Measurements from ENCODE around the gene CDH4.

GRCh38 chr20:61958773-61959700 lies 707.0 kb downstream of the CDH4 start:
- TF ChIP-seq REST (IDR thresholded peaks at IDR 0.05; ENCODE audit: low read depth) = no peak
- TF ChIP-seq TAF1 (IDR thresholded peaks at IDR 0.05; ENCODE audit: low read depth) = no peak
- no peak for TF ChIP-seq NFIC (IDR thresholded peaks at IDR 0.05)
- TF ChIP-seq CREB1 (IDR thresholded peaks at IDR 0.05; ENCODE audit: low read depth) = no peak
- TF ChIP-seq EP300 (IDR thresholded peaks at IDR 0.05; ENCODE audit: borderline replicate concordance) = no peak
- no peak for TF ChIP-seq EGR1 (IDR thresholded peaks at IDR 0.05)
- no peak for TF ChIP-seq CEBPB (IDR thresholded peaks at IDR 0.05)
- TF ChIP-seq USF1 (IDR thresholded peaks at IDR 0.05) = peak; percentile 52
- no peak for TF ChIP-seq YY1 (IDR thresholded peaks at IDR 0.05; ENCODE audit: low read depth)
- TF ChIP-seq TEAD4 (IDR thresholded peaks at IDR 0.05) = no peak
- TF ChIP-seq ZBTB7A (IDR thresholded peaks at IDR 0.05; ENCODE audit: low read depth) = no peak
- no peak for TF ChIP-seq TCF12 (IDR thresholded peaks at IDR 0.05; ENCODE audit: low read depth)

Measured in Ishikawa (cell line).